A673 (cell line): ENCODE data around the gene THY1.

Source experiments
- CTCF ChIP-seq: fragments of 300-800, 200-600 bp; sonication (generic); conservative IDR thresholded peaks from 2 replicates; pipeline ENCODE4 v1.5.1; 2017; ENCODE audit warnings: low read depth, mild to moderate bottlenecking, antibody characterized with exemption, low read length, moderate library complexity, mixed read lengths
- EZH2 ChIP-seq: fragments of 200-600 bp; sonication (generic); IDR thresholded peaks from 2 replicates; pipeline ENCODE4 v1.6.1; 2017; ENCODE audit warnings: borderline replicate concordance, low read depth, mild to moderate bottlenecking, mixed read lengths, antibody characterized with exemption, low read length; ENCODE audit not compliant: poor library complexity, severe bottlenecking

GRCh38 chr11:119472186-119472855, 49.3 kb upstream of the THY1 start:
- TF ChIP-seq CTCF (no peak), EZH2 (no peak)
